ENCODE data around the gene NOC4L. TPM values are rescaled to one million over a fixed set of nuclear protein-coding genes. Genes with fewer than 3 reads are reported as not detected.

Gene NOC4L
- total RNA-seq, 2 donors from 2014 or later = 10.9 to 18.1 TPM

DNA sequence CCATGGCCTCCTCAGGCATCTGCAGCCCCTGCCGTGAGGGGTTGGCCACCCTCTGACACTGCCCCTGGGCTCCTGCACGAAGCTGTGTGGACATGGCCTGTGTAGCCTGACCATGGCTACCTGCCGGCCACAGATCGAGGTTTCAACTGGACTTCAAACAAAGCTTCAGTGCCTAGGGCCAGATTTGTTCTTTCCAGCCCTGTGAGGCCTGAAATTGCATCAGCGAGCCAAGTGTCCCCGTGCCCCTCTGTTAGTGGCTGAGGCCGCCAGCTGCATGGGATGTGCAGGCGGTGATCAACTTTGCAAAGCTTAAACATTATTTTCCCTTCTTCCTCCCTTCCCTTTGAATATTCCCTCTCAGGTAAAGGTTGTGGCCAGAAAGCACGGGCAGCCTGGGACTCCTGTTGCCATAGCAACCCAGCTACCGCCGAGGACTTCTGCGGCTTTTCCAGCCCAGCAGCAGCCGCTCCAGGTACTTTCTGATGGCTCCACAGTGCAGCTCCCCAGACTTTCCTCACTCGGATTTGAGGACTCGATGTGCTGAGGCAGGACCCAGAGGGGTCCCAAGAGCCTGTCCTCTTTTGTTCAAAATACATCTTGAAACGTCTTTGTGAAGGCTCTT, 35.9 kb upstream of the NOC4L start:
- Histone ChIP-seq H3K27me3 (no peaks in the 10 kb centered on the region), H3K4me1 (no peaks in the 10 kb centered on the region), H3K27ac (no peak overlapping the region), H3K9me3 (no peaks in the 10 kb centered on the region), H3K36me3 (replicated peaks in 1 of 2; ENCODE audit: insufficient read depth in 1 of 2, low read depth in 2 of 2) (peaks cover 0 to 10% of the 10 kb centered on the region in 2 donors), H3K4me3 (no peak overlapping the region)
- ATAC-seq = no peak
- TF ChIP-seq, protein P1, sequence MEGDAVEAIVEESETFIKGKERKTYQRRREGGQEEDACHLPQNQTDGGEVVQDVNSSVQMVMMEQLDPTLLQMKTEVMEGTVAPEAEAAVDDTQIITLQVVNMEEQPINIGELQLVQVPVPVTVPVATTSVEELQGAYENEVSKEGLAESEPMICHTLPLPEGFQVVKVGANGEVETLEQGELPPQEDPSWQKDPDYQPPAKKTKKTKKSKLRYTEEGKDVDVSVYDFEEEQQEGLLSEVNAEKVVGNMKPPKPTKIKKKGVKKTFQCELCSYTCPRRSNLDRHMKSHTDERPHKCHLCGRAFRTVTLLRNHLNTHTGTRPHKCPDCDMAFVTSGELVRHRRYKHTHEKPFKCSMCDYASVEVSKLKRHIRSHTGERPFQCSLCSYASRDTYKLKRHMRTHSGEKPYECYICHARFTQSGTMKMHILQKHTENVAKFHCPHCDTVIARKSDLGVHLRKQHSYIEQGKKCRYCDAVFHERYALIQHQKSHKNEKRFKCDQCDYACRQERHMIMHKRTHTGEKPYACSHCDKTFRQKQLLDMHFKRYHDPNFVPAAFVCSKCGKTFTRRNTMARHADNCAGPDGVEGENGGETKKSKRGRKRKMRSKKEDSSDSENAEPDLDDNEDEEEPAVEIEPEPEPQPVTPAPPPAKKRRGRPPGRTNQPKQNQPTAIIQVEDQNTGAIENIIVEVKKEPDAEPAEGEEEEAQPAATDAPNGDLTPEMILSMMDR (IDR thresholded peaks at IDR 0.05) = no peak
- TF ChIP-seq POLR2A (IDR thresholded peaks at IDR 0.05) = no peak
- 84 to 87% methylated on average over 16 of the region's 16 CpGs for WGBS, 2 donors
- no peak for DNase-seq
- intact Hi-C loops (cut with DNase I) = no loop called here

DNA sequence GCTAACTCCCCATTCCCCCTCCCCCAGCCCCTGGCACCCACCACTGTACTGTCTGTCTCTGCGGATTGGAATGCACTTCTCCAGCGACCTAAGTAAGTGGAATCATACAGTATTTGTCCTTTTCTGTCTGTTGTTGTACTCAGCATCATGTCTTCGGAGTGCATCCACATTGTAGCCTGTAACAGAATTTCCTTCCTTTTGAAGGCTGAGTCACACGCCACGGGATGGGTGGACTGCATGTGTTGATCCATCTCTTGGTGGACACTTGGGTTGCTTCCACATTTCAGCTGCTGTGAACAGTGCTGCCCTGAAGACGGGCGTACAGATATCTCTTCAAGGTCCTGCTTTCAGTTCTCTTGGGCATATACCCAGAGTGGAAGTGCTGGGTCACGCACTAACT, 34.5 kb upstream of the NOC4L start:
- Histone ChIP-seq H3K27ac (no peak overlapping the region), H3K27me3 (no peaks in the 10 kb centered on the region), H3K9me3 (no peaks in the 10 kb centered on the region), H3K4me3 (no peak overlapping the region), H3K4me1 (no peaks in the 10 kb centered on the region), H3K36me3 (replicated peaks in 1 of 2; ENCODE audit: insufficient read depth in 1 of 2, low read depth in 2 of 2) (peaks cover 0 to 21% of the 10 kb centered on the region in 2 donors)
- no peak for TF ChIP-seq POLR2A (IDR thresholded peaks at IDR 0.05)
- TF ChIP-seq, protein P1 (IDR thresholded peaks at IDR 0.05) = no peak
- intact Hi-C loops (cut with DNase I) = no loop called here
- WGBS, 2 donors = 91% methylated on average over 8 of the region's 8 CpGs
- DNase-seq (no peak), ATAC-seq (no peak)

DNA sequence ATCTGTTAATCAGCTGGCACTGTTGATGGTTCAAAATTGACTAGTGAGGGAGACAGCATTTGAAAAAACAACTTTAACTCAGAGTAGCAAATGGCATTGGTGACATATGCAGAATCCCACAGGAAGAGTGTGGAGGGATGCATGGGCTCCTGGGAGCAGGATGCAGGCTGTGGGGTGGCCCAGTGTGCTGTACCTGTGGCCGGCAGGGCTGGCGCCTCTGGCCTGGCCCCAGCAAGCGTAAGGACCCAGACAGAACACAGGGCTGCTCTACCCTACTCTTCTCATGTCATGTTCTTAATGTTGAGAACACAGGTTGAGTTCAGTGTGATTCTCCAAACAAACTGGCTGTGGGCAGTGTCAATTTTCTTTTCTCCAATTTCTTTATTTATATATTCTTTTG, 33.6 kb upstream of the NOC4L start:
- TF ChIP-seq POLR2A (IDR thresholded peaks at IDR 0.05) = no peak
- TF ChIP-seq, protein P1 (IDR thresholded peaks at IDR 0.05) = no peak
- Histone ChIP-seq H3K27ac (no peak overlapping the region), H3K4me3 (no peak overlapping the region), H3K36me3 (replicated peaks in 1 of 2; ENCODE audit: insufficient read depth in 1 of 2, low read depth in 2 of 2) (peaks cover 0 to 25% of the 10 kb centered on the region in 2 donors), H3K27me3 (no peaks in the 10 kb centered on the region), H3K9me3 (no peaks in the 10 kb centered on the region), H3K4me1 (no peaks in the 10 kb centered on the region)
- 64 to 95% methylated on average over 3 of the region's 3 CpGs for whole genome bisulfite sequencing, 2 donors
- ATAC-seq (no peak), DNase-seq (no peak)
- intact Hi-C loops (cut with DNase I) = no loop called here

DNA sequence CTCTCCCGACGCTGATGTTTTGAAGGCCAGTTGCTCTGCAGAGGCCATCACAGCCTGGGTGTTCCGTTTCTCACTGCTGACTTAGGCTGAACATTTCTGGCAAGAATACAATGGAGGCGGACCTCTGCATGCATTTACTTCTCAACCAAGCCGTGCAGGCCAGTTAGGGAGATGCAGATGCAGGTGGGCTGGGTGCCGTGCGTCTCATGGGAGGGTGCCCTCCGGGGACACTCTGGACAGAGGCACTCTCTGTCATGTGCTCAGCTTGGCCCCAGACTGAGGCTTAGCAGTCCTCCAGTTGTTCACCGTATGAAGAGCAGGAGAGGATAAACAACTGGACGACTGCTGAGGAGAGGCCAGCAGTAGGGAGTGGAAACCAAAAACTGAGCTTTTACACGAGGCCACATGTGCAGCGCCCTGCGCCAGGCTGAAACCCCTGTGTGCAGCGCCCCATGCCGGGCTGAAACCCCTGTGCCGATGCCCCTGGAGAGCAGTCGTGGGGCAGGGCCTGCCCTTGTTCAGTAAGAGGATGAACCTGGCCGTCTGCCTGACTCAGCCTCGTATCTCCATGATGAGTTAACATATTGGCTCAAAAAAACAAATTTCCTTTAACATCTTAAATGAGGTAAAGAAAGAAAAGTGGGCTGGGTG, 32.5 kb upstream of the NOC4L start:
- peaks cover 0 to 25% of the 10 kb centered on the region in 2 donors for H3K36me3 ChIP-seq (replicated peaks in 1 of 2; ENCODE audit: insufficient read depth in 1 of 2, low read depth in 2 of 2)
- no peak for TF ChIP-seq POLR2A (IDR thresholded peaks at IDR 0.05)
- TF ChIP-seq, protein P1 (IDR thresholded peaks at IDR 0.05) = no peak
- intact Hi-C loops (cut with DNase I) = no loop called here
- no peaks in the 10 kb centered on the region for H3K27me3 ChIP-seq
- no peak overlapping the region for H3K4me3 ChIP-seq
- ATAC-seq = no peak
- H3K9me3 ChIP-seq = no peaks in the 10 kb centered on the region
- 93 to 94% methylated on average over 6 to 19 of the region's 19 CpGs for WGBS, 2 donors
- H3K27ac ChIP-seq = no peak overlapping the region
- DNase-seq = no peak
- H3K4me1 ChIP-seq = no peaks in the 10 kb centered on the region

DNA sequence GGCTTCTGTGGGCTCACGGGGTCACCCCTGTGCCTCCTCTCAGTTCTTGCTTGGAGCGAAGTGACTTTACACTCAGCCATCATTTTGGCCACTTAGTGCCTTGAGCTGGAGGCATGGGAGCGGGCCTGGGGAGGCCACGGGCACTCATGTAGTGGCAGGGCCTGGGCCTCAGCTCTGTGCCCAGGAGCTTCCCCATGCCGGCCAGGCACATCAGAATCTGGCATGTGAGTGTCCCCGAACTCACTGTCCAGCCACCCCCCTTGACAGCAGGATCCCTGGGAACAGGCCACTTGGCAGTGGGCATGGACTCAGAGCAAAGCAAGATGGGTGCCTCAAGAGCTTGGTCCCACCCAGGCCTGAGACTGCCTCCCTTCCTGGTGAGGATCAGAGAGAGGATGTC, 29.6 kb upstream of the NOC4L start:
- no peak for ATAC-seq
- intact Hi-C loops (cut with DNase I) = no loop called here

More for the DNA sequence above, 29.6 kb upstream of the NOC4L start:
- no peak overlapping the region for H3K4me3 ChIP-seq
- H3K27me3 ChIP-seq = no peaks in the 10 kb centered on the region
- TF ChIP-seq, protein P1 (IDR thresholded peaks at IDR 0.05) = no peak
- TF ChIP-seq POLR2A (IDR thresholded peaks at IDR 0.05) = no peak
- no peak for DNase-seq
- no peaks in the 10 kb centered on the region for H3K9me3 ChIP-seq
- no peak overlapping the region for H3K27ac ChIP-seq
- H3K4me1 ChIP-seq = no peaks in the 10 kb centered on the region
- peaks cover 0 to 22% of the 10 kb centered on the region in 2 donors for H3K36me3 ChIP-seq (replicated peaks in 1 of 2; ENCODE audit: insufficient read depth in 1 of 2, low read depth in 2 of 2)
- 94 to 100% methylated on average over 5 to 6 of the region's 6 CpGs for WGBS, 2 donors

Measured in body of pancreas (tissue), 4 donors.